Measurements from ENCODE around the gene DENND4C. TPM values are rescaled to one million over a fixed set of nuclear protein-coding genes. Genes with fewer than 3 reads are reported as not detected.
"Not testable (repeated sequence)": the region's sequence is repeated elsewhere in the genome, so short reads cannot be mapped to it uniquely, and the experiment has no call there.

Gene DENND4C
- total RNA-seq, 1 donor from 2014 or later, result 105 TPM

GRCh38 chr9:19186232-19186631 is 44.3 kb upstream of the DENND4C start:
- no peak for TF ChIP-seq CTCF (IDR thresholded peaks at IDR 0.05)
- intact Hi-C loops (cut with DNase I), result no loop called here
- Histone ChIP-seq H3K36me3 (no peaks in the 10 kb centered on the region), H3K27me3 (ENCODE audit: low read depth) (no peaks in the 10 kb centered on the region), H3K9me3 (no peaks in the 10 kb centered on the region), H3K27ac (no peak overlapping the region), H3K4me1 (peaks cover 49% of the 10 kb centered on the region), H3K4me3 (no peak overlapping the region)
- ATAC-seq (peak in 1 of 2 donors; percentile 22), DNase-seq (no peak)

- Histone ChIP-seq H3K27me3 (ENCODE audit: low read depth) (no peaks in the 10 kb centered on the region), H3K4me3 (no peak overlapping the region), H3K4me1 (peaks cover 42% of the 10 kb centered on the region), H3K27ac (no peak overlapping the region), H3K9me3 (no peaks in the 10 kb centered on the region), H3K36me3 (no peaks in the 10 kb centered on the region)
- no peak for TF ChIP-seq CTCF (IDR thresholded peaks at IDR 0.05)
- intact Hi-C loops (cut with DNase I), result no loop called here
- ATAC-seq (no peak), DNase-seq (no peak)
These were observed 41.7 kb upstream of the DENND4C start for GRCh38 chr9:19188771-19189170.

- Histone ChIP-seq H3K4me1 (peaks cover 17% of the 10 kb centered on the region), H3K36me3 (no peaks in the 10 kb centered on the region), H3K4me3 (no peak overlapping the region), H3K27me3 (ENCODE audit: low read depth) (no peaks in the 10 kb centered on the region), H3K27ac (peak overlapping the region; percentile 21), H3K9me3 (no peaks in the 10 kb centered on the region)
- ATAC-seq, result no peak
- no peak for DNase-seq
- TF ChIP-seq CTCF (IDR thresholded peaks at IDR 0.05), result no peak
- intact Hi-C loops (cut with DNase I), result no loop called here
These were observed 38.1 kb upstream of the DENND4C start for GRCh38 chr9:19192202-19193028.

GRCh38 chr9:19193029-19193324 is 37.5 kb upstream of the DENND4C start:
- intact Hi-C loops (cut with DNase I), result no loop called here
- H3K4me3 ChIP-seq, result no peak overlapping the region
- H3K27me3 ChIP-seq (ENCODE audit: low read depth), result no peaks in the 10 kb centered on the region
- H3K36me3 ChIP-seq, result no peaks in the 10 kb centered on the region
- DNase-seq, result no peak
- no peak for TF ChIP-seq CTCF (IDR thresholded peaks at IDR 0.05)
- no peaks in the 10 kb centered on the region for H3K9me3 ChIP-seq
- no peak for ATAC-seq
- peaks cover 17% of the 10 kb centered on the region for H3K4me1 ChIP-seq
- peak overlapping the region; percentile 21 for H3K27ac ChIP-seq

GRCh38 chr9:19193358-19193973 is 37.0 kb upstream of the DENND4C start:
- H3K4me3 ChIP-seq; ATAC-seq; H3K36me3 ChIP-seq; H3K27ac ChIP-seq; DNase-seq; H3K9me3 ChIP-seq; H3K27me3 ChIP-seq (ENCODE audit: low read depth); intact Hi-C loops (cut with DNase I): not testable (repeated sequence)
- H3K4me1 ChIP-seq, result peaks cover 17% of the 10 kb centered on the region

GRCh38 chr9:19198406-19198805 is 32.1 kb upstream of the DENND4C start:
- ATAC-seq, result no peak
- Histone ChIP-seq H3K4me1 (peaks cover under 1% of the 10 kb centered on the region), H3K4me3 (no peak overlapping the region), H3K27ac (no peak overlapping the region), H3K27me3 (ENCODE audit: low read depth) (no peaks in the 10 kb centered on the region), H3K9me3 (no peaks in the 10 kb centered on the region), H3K36me3 (no peaks in the 10 kb centered on the region)
- no peak for TF ChIP-seq CTCF (IDR thresholded peaks at IDR 0.05)
- intact Hi-C loops (cut with DNase I), result no loop called here
- no peak for DNase-seq

Data from lower lobe of right lung (tissue), 2 donors.